Spinal cord (tissue), 10 donors: ENCODE measurements around the gene ACKR2. TPM values are rescaled to one million over a fixed set of nuclear protein-coding genes. Genes with fewer than 3 reads are reported as not detected.

ENCODE experiments used
- DNase-seq, 6 donors: peaks; one replicate each; pipeline versions ENCODE4 v3.0.0 to v3.0.0-alpha.2; 2013 to 2015; ENCODE audit warnings: low spot score in 6 of 6, low read depth in 4 of 6
- H3K27ac ChIP-seq: one replicate; pipeline ENCODE4 v1.5.1; 2013; ENCODE audit warnings: low read depth, low read length, control low read depth
- H3K27me3 ChIP-seq: one replicate; pipeline ENCODE4 v1.6.1; 2013; ENCODE audit warnings: low read length; ENCODE audit not compliant: control insufficient read depth, insufficient read depth
- H3K36me3 ChIP-seq: one replicate; pipeline ENCODE4 v1.6.1; 2013; ENCODE audit warnings: low read length; ENCODE audit not compliant: control insufficient read depth, insufficient read depth
- H3K4me1 ChIP-seq: one replicate; pipeline ENCODE4 v1.6.1; 2013; ENCODE audit warnings: low read length; ENCODE audit not compliant: control insufficient read depth, insufficient read depth
- H3K4me3 ChIP-seq: one replicate; pipeline ENCODE4 v1.5.1; 2013; ENCODE audit warnings: low read depth, low read length, control low read depth
- H3K9me3 ChIP-seq: one replicate; pipeline ENCODE4 v1.6.1; 2013; ENCODE audit warnings: low read length; ENCODE audit not compliant: control insufficient read depth, insufficient read depth
- WGBS: methylation state at CpG from one replicate; pipeline ENCODE4 v1.1.5; 2013; ENCODE audit warnings: missing lambda C conversion rate; ENCODE audit not compliant: insufficient coverage; 5-methylcytosine and 5-hydroxymethylcytosine counted together
- polyA plus RNA-seq, 2 donors: library from polyadenylated mRNA; unstranded; fragments of 120-200 nt; gene quantifications; one replicate each; pipeline ENCODE4 v1.2.1, GENCODE V29; 2013; ENCODE audit not compliant: insufficient read length in 2 of 2
- total RNA-seq, 2 donors: library from RNA; depleted of rRNA in 1 of 2; stranded (reverse); fragments of 120-200 nt in 1 of 2; fragments of >200 nt in 1 of 2; gene quantifications; one replicate each; pipeline versions ENCODE4 v1.2.3 to v1.2.4, GENCODE V29; 2013 to 2014
- donor health status: healthy.

ACKR2 gene
- total and polyA plus RNA-seq, 4 donors, result 0.65 to 2.5 (median 1.1) TPM

DNA sequence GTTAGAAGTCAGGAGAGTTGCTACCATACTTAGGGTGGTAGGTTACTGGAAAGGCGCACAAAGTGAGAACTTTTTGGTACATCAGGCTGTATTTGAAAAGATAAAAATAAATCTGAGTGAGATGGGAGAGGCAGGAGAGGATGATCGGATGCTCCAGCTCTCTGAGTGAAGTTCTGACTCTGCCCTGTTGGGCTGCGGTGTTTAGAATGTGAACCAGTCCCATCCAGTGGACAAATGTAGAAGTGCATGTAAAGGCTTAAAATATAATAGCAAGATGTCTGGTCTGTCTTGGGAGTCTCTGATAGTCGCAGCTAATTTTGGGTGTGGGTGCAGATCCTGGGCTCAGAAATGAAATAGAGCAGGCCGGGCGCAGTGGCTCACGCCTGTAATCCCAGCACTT lies 30.4 kb downstream of the ACKR2 start:
- H3K9me3 ChIP-seq, result no peaks in the 10 kb centered on the region
- H3K4me3 ChIP-seq, result no peak overlapping the region
- H3K27ac ChIP-seq, result no peak overlapping the region
- H3K27me3 ChIP-seq, result no peaks in the 10 kb centered on the region
- DNase-seq, result peak in 5 of 6 donors; percentile 45 to 91 (median 50)
- no peaks in the 10 kb centered on the region for H3K4me1 ChIP-seq
- 35% methylated on average over 4 of the region's 7 CpGs for WGBS
- H3K36me3 ChIP-seq, result no peaks in the 10 kb centered on the region

GRCh38 chr3:42841332-42841731 lies 32.1 kb downstream of the ACKR2 start:
- Histone ChIP-seq H3K4me1 (no peaks in the 10 kb centered on the region), H3K27me3 (no peaks in the 10 kb centered on the region), H3K4me3 (no peak overlapping the region), H3K36me3 (no peaks in the 10 kb centered on the region), H3K27ac (no peak overlapping the region), H3K9me3 (no peaks in the 10 kb centered on the region)
- 57% methylated on average over 1 of the region's 1 CpG for WGBS
- DNase-seq, result no peak

DNA sequence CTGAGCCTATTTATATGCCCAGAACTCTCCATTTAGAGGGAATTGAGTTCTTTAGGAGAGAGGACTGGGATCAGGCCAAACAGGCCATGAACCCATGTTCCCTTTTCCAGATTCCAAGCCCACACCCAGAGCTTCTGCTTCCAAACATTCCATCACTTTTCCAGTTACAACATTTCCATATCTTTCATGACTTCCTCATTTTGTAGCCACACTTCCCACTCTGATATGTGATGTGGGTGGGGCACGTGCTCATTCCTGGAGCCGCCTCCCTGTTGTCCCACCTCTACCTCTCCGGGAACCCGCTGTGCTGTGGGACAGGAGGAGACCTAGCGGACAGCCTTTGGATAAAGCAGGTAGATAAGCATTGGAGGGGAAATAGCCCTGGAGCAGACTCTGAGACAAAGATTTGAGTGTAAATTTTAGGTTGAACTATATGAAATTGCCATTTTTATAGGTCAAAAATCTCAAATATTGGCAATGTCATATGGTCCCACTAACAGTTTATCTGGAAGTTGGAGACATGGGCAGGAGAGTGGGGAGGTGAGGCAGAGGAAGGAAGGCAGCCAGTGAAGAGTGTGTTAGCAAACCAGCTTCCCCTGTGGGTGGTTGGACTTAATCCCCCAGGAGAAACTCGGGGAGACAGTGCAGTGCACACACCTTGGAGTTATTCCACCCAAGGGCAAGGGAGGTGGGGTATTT lies 34.6 kb downstream of the ACKR2 start:
- no peaks in the 10 kb centered on the region for H3K9me3 ChIP-seq
- H3K27ac ChIP-seq, result no peak overlapping the region
- H3K4me3 ChIP-seq, result no peak overlapping the region
- DNase-seq, result no peak
- no peaks in the 10 kb centered on the region for H3K36me3 ChIP-seq
- WGBS, result 86% methylated on average over 2 of the region's 6 CpGs
- H3K27me3 ChIP-seq, result no peaks in the 10 kb centered on the region
- H3K4me1 ChIP-seq, result no peaks in the 10 kb centered on the region

- no peak for DNase-seq
- H3K4me1 ChIP-seq, result no peaks in the 10 kb centered on the region
- H3K4me3 ChIP-seq, result no peak overlapping the region
- 27% methylated on average over 1 of the region's 1 CpG for WGBS
- no peak overlapping the region for H3K27ac ChIP-seq
- H3K27me3 ChIP-seq, result no peaks in the 10 kb centered on the region
- H3K36me3 ChIP-seq, result no peaks in the 10 kb centered on the region
- no peaks in the 10 kb centered on the region for H3K9me3 ChIP-seq
Measured at GRCh38 chr3:42844412-42844713, 35.1 kb downstream of the ACKR2 start.

DNA sequence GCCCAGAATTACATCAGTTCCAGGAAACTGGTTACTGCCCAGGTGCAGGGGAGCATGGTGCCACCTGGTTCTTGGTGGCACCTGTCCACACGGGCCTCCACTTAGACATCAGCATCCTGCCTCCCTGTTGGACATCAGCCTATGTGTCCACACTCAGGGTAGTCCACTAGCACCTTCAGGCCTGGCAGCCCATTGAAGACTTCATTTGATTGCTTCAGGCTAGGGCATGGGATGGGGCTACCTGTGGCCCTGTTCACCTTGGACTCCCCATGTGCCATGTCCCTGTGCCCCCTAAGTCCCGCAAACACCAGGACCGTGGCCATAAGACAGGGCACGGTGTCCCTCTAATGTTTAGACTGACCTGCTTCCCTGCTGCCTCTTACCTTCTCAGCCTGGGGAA lies 35.6 kb downstream of the ACKR2 start:
- no peaks in the 10 kb centered on the region for H3K27me3 ChIP-seq
- H3K9me3 ChIP-seq, result no peaks in the 10 kb centered on the region
- WGBS, result 97% methylated on average over 3 of the region's 4 CpGs
- H3K4me1 ChIP-seq, result no peaks in the 10 kb centered on the region
- no peak overlapping the region for H3K4me3 ChIP-seq
- no peaks in the 10 kb centered on the region for H3K36me3 ChIP-seq
- no peak overlapping the region for H3K27ac ChIP-seq
- DNase-seq, result no peak

DNA sequence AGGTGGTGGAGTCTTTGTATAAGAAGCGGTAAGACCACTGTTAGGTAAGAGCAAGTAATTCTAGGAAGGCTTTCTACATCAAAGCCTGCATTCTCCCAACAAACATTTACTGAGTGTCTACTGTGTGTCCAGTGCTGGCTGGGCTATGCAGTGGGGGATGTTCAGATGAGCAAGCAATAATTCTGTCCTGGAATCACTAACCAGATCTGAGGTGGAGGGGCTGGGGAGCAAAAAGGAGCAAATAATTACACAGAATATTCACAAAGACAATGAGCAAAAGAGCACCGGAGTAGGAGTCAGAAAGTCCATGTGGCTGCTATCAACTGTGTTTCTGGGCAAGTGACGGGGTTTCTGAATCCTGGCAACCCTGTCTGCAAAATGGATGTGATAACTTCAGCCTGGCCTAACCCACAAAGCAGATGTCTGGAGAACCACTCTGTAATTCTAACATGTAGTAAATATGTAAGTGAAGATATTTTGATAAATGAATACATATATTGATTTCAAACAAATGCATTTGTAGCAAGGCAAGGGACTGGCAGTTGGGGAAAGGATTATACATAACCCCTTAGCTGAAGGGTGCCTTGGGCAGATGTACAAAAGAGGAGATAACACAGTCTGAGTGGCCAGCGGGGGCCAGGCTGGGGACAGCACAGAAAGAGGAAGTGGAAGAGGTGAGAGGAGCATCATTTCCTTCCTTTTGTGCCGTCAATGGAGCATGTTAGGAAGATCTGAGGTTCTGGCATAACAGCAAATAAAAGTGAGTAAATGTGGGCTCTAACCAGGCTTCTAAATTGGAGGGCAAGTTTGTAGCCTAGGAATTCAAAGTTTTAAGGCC lies 37.7 kb downstream of the ACKR2 start:
- H3K4me3 ChIP-seq, result no peak overlapping the region
- DNase-seq, result no peak
- H3K36me3 ChIP-seq, result no peaks in the 10 kb centered on the region
- no peaks in the 10 kb centered on the region for H3K27me3 ChIP-seq
- no peak overlapping the region for H3K27ac ChIP-seq
- H3K9me3 ChIP-seq, result no peaks in the 10 kb centered on the region
- 72% methylated on average over 3 of the region's 5 CpGs for WGBS
- no peaks in the 10 kb centered on the region for H3K4me1 ChIP-seq

DNA sequence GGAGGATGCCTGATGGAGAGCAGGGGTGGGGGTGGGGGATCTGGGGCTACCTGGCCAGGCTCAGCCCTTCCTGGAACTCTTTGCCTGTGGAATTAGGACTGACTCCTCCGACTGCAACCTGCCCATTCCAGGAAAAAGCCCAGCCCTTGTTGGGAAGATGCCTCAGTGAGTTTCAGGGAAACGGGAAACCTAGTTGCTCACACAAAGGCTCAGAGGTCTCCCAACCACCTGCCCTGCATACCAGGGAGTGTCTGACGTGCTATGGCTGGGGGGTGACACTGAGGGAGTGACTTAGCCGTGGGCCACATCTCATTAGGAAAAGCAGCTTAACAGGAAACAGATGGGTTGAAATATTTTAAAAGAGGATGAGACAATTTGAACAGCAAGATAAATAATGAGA lies 38.5 kb downstream of the ACKR2 start:
- WGBS, result 79% methylated on average over 2 of the region's 4 CpGs
- Histone ChIP-seq H3K27me3 (no peaks in the 10 kb centered on the region), H3K9me3 (no peaks in the 10 kb centered on the region), H3K4me3 (no peak overlapping the region), H3K27ac (no peak overlapping the region), H3K36me3 (no peaks in the 10 kb centered on the region), H3K4me1 (no peaks in the 10 kb centered on the region)
- DNase-seq, result no peak

GRCh38 chr3:42849017-42849416 lies 39.8 kb downstream of the ACKR2 start:
- DNase-seq, result no peak
- Histone ChIP-seq H3K9me3 (no peaks in the 10 kb centered on the region), H3K4me1 (no peaks in the 10 kb centered on the region), H3K27me3 (no peaks in the 10 kb centered on the region), H3K36me3 (no peaks in the 10 kb centered on the region), H3K27ac (no peak overlapping the region), H3K4me3 (no peak overlapping the region)
- WGBS, result 100% methylated on average over 6 of the region's 7 CpGs

DNA sequence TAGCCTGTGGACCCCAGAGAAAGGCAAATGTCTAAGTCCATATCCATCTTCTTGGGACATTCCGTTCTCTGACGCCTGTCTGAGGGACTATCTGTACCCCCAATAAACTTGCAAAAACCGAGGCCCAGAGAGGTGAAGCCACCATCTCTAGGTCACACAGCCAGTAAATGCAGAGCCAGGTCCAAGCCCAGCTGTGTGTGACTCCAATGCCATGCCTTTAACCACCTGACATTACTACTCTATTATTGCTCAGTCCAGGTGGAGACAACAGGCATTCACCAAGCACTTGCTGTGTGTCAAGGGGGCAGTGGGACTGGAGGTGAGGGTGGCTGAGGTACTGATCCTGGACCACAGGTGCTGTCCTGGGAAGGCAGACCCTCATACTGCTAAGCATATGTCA lies 41.0 kb downstream of the ACKR2 start:
- no peak overlapping the region for H3K4me3 ChIP-seq
- no peak for DNase-seq
- H3K9me3 ChIP-seq, result no peaks in the 10 kb centered on the region
- no peak overlapping the region for H3K27ac ChIP-seq
- no peaks in the 10 kb centered on the region for H3K36me3 ChIP-seq
- no peaks in the 10 kb centered on the region for H3K27me3 ChIP-seq
- 92% methylated on average over 3 of the region's 3 CpGs for WGBS
- no peaks in the 10 kb centered on the region for H3K4me1 ChIP-seq
